ENCODE results near the gene ADAMTSL5. TPM values are rescaled to one million over a fixed set of nuclear protein-coding genes. Genes with fewer than 3 reads are reported as not detected.
"Not testable (repeated sequence)": the region's sequence is repeated elsewhere in the genome, so short reads cannot be mapped to it uniquely, and the experiment has no call there.

The ADAMTSL5 gene
- total RNA-seq, 2 donors from 2014 or later = 22.2 to 36.2 TPM

DNA sequence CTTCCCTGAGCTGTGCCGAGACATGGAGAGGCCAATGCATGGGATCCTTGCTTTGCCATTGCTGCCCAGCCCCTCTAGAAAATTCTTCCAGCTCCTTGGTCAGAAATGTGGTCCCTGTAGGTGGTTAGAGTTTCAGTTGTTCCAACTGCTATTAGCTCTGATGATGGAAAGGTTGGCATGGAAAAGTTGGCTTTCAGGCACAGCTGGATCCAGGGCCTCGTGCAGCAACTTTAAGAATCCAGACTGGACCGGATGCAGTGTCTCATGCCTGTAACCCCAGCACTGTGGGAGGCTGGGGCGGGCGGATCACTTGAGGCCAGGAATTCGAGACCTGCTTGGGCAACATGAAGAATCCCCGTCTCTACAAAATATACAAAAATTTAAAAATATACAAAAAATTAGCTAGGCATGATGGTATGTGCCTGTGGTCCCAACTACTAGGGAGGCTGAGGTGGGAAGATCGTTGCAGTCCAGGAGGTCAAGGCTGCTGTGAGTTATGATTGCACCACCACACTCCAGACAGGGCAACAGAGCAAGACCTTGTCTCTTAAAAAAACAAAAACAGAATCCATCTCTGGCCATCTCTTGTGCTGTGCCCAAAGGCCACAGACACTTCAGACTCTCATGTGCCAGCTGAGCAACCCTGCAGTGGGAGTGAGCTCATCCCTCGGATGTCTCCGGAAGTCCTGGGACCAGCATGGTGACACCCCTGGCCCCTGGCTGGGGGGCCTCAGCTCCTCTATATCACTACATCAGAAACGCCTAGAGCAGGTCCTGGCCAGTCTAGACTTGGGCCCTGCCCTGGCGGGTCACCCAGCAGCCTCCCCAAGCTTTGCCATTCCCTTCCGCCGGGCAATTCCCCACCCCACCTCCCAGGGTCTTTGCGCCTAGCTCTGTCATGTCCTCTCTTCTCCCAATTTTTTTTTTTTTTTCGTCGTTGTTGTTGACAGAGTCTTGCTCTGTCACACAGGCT, 38.5 kb upstream of the ADAMTSL5 start:
- ATAC-seq (ENCODE audit: insufficient number of reproducible peaks, low FRiP score, low read depth) (no peak), DNase-seq (ENCODE audit: low spot score) (no peak)
- Histone ChIP-seq H3K27ac (no peak overlapping the region), H3K36me3 (no peaks in the 10 kb centered on the region), H3K9me3 (no peaks in the 10 kb centered on the region), H3K4me3 (no peak overlapping the region), H3K27me3 (replicated peaks; ENCODE audit: insufficient read depth) (no peaks in the 10 kb centered on the region), H3K4me1 (ENCODE audit: control insufficient read depth in 1 of 2, low read depth in 2 of 2) (no peaks in the 10 kb centered on the region)
- TF ChIP-seq, protein P1, sequence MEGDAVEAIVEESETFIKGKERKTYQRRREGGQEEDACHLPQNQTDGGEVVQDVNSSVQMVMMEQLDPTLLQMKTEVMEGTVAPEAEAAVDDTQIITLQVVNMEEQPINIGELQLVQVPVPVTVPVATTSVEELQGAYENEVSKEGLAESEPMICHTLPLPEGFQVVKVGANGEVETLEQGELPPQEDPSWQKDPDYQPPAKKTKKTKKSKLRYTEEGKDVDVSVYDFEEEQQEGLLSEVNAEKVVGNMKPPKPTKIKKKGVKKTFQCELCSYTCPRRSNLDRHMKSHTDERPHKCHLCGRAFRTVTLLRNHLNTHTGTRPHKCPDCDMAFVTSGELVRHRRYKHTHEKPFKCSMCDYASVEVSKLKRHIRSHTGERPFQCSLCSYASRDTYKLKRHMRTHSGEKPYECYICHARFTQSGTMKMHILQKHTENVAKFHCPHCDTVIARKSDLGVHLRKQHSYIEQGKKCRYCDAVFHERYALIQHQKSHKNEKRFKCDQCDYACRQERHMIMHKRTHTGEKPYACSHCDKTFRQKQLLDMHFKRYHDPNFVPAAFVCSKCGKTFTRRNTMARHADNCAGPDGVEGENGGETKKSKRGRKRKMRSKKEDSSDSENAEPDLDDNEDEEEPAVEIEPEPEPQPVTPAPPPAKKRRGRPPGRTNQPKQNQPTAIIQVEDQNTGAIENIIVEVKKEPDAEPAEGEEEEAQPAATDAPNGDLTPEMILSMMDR (IDR thresholded peaks at IDR 0.05) = no peak

DNA sequence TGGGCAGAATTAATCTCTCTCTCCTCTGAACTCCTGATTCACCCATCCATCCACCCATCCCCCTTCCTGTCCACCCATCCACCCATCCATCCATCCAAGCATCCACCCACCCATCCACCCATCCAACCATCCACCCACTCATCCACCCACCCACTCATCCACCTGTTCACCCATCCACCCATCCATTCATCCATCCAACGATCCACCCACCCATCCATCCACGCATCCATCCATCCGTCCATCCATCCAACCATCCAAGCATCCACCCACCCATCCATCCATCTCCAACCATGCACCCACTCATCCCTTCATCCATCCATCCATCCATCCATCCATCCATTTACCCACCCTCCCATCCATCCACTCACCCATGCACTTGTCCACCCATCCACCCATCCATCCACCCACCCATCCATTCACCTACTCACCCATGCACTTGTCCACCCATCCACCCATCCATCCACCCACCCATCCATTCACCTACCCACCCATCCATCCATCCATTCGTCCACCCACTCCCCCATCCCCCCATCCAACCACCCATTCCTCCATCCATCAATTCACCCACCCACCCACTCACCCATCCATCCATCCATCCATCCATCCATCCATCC, 36.6 kb upstream of the ADAMTSL5 start:
- no peak overlapping the region for H3K27ac ChIP-seq
- ATAC-seq (ENCODE audit: insufficient number of reproducible peaks, low FRiP score, low read depth) = no peak
- TF ChIP-seq, protein P1 (IDR thresholded peaks at IDR 0.05) = no peak

DNA sequence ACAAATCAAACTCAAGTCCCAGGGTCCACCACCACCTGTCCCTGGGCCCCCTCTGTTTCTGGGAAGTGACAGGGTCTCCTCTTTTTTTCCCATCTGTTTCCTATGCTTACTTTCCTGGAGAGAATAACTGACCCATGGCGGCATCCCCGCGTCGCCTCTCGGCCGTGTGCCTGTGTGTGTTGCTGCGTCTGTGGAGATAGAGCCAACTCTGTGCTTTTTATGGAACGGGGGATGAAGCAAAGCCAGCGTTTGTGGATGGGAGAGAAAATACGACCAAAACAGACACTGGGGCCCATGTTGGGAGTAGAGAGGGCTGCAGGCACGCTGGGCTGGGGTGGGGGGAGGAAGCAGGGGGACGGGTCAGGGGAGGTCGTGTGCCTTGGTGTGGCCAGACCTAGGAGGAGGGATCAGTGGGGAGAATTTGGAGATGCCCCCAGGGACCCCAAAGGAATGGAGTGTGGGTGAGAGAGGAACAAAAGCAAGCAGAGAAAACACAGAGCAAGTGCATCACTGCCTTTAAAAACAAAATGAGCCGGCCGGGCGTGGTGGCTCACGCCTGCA, 27.6 kb upstream of the ADAMTSL5 start:
- DNase-seq (ENCODE audit: low spot score) (no peak), ATAC-seq (ENCODE audit: insufficient number of reproducible peaks, low FRiP score, low read depth) (no peak)
- Histone ChIP-seq H3K36me3 (no peaks in the 10 kb centered on the region), H3K4me1 (ENCODE audit: control insufficient read depth in 1 of 2, low read depth in 2 of 2) (peaks cover 5 to 15% of the 10 kb centered on the region in 2 donors), H3K27ac (no peak overlapping the region), H3K27me3 (replicated peaks; ENCODE audit: insufficient read depth) (no peaks in the 10 kb centered on the region), H3K4me3 (no peak overlapping the region), H3K9me3 (no peaks in the 10 kb centered on the region)
- TF ChIP-seq, protein P1 (IDR thresholded peaks at IDR 0.05) = no peak

More for the DNA sequence above, 36.6 kb upstream of the ADAMTSL5 start:
- H3K9me3 ChIP-seq = no peaks in the 10 kb centered on the region
- DNase-seq (ENCODE audit: low spot score) = no peak
- H3K27me3 ChIP-seq (replicated peaks; ENCODE audit: insufficient read depth) = no peaks in the 10 kb centered on the region
- no peaks in the 10 kb centered on the region for H3K36me3 ChIP-seq
- no peaks in the 10 kb centered on the region for H3K4me1 ChIP-seq (ENCODE audit: control insufficient read depth in 1 of 2, low read depth in 2 of 2)
- H3K4me3 ChIP-seq = no peak overlapping the region

DNA sequence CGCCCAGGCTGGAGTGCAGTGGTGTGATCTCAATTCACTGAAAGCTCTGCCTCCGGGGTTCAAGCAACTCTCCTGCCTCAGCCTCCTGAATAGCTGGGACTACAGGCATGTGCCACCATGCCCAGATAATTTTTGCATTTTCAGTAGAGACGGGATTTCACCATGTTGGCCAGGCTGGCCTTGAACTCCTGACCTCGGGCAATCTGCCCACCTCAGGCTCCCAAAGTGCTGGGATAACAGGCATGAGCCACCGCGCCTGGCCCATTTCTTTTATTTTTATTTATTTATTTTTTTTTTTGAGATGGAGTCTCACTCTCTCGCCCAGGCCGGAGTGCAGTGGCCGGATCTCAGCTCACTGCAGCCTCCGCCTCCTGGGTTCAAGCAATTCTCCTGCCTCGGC, 26.9 kb upstream of the ADAMTSL5 start:
- not testable (repeated sequence) for ATAC-seq (ENCODE audit: insufficient number of reproducible peaks, low FRiP score, low read depth); H3K27ac ChIP-seq
- peaks cover 5 to 15% of the 10 kb centered on the region in 2 donors for H3K4me1 ChIP-seq (ENCODE audit: control insufficient read depth in 1 of 2, low read depth in 2 of 2)

DNA sequence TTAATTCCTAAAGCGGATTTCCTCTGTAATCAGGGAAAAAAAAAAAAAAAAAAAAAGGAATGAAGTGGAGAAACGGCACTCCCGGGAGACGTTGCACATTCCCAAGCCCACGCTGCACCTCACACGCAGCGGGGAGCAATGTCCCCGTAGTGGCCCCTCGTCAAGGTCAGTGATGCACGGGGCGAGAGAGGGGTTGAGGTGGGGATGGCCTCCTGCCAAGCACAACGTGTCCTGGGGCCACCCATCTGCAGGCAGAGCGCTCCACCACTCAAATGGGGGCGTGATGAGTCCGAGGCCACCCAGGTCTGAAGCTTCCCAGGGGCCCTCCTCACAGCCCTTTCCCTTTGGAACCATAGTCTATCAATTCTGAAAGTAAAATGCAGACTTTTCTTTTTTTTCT, 26.2 kb upstream of the ADAMTSL5 start:
- ATAC-seq (ENCODE audit: insufficient number of reproducible peaks, low FRiP score, low read depth) = no peak
- TF ChIP-seq, protein P1 (IDR thresholded peaks at IDR 0.05) = no peak
- no peaks in the 10 kb centered on the region for H3K36me3 ChIP-seq

More for the DNA sequence above, 26.9 kb upstream of the ADAMTSL5 start:
- H3K4me3 ChIP-seq; DNase-seq (ENCODE audit: low spot score); H3K36me3 ChIP-seq; H3K27me3 ChIP-seq (replicated peaks; ENCODE audit: insufficient read depth); H3K9me3 ChIP-seq: not testable (repeated sequence)

DNA sequence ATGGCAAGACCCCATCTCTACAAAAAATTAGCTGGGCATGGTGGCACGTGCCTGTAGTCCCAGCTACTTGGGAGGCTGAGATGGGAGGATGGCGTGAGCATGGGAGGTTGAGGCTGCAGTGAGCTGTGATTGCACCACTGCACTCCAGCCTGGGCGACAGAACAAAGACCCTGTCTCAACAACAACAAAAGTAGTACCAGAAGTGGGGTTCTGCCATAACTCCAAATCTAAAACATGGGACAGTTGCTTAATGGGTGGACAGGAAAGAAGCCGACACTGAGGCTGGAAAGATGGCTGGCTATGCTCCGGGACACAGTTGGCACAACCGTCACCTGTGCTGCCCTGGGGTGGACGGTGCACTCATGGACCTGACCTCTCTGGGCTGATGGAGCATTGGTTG, 22.9 kb upstream of the ADAMTSL5 start:
- not testable (repeated sequence) for H3K36me3 ChIP-seq; H3K9me3 ChIP-seq; ATAC-seq (ENCODE audit: insufficient number of reproducible peaks, low FRiP score, low read depth); H3K4me3 ChIP-seq; H3K27ac ChIP-seq; H3K27me3 ChIP-seq (replicated peaks; ENCODE audit: insufficient read depth); DNase-seq (ENCODE audit: low spot score)
- H3K4me1 ChIP-seq (ENCODE audit: control insufficient read depth in 1 of 2, low read depth in 2 of 2) = peaks cover 5 to 13% of the 10 kb centered on the region in 2 donors

More for the DNA sequence above, 26.2 kb upstream of the ADAMTSL5 start:
- peaks cover 5 to 15% of the 10 kb centered on the region in 2 donors for H3K4me1 ChIP-seq (ENCODE audit: control insufficient read depth in 1 of 2, low read depth in 2 of 2)
- no peak for DNase-seq (ENCODE audit: low spot score)
- no peaks in the 10 kb centered on the region for H3K27me3 ChIP-seq (replicated peaks; ENCODE audit: insufficient read depth)
- no peak overlapping the region for H3K27ac ChIP-seq
- H3K4me3 ChIP-seq = no peak overlapping the region
- H3K9me3 ChIP-seq = no peaks in the 10 kb centered on the region
